Trophoblast cell (in vitro differentiated cells and primary cell): Measurements from ENCODE around the gene CCDC85C.

Source experiments
- DNase-seq, 2 donors: peaks; one replicate each; pipeline ENCODE4 v3.0.0-alpha.2; 2016
- H2AFZ ChIP-seq: 2 replicates; pipeline ENCODE4 v1.6.1; 2013; ENCODE audit warnings: low read length, moderate library complexity, mild to moderate bottlenecking; ENCODE audit not compliant: insufficient read depth, poor library complexity
- H2AK5ac ChIP-seq: 2 replicates; pipeline ENCODE4 v1.6.1; 2013; ENCODE audit warnings: mild to moderate bottlenecking, low read length
- H2BK120ac ChIP-seq: 2 replicates; pipeline ENCODE4 v1.6.1; 2013; ENCODE audit warnings: low read length, mild to moderate bottlenecking, moderate library complexity; ENCODE audit not compliant: insufficient read depth, poor library complexity
- H2BK12ac ChIP-seq: 2 replicates; pipeline ENCODE4 v1.6.1; 2013; ENCODE audit warnings: mild to moderate bottlenecking, low read length, moderate library complexity
- H2BK5ac ChIP-seq: 2 replicates; pipeline ENCODE4 v1.6.1; 2013; ENCODE audit warnings: low read length, low read depth, moderate library complexity, mild to moderate bottlenecking; ENCODE audit not compliant: poor library complexity
- H3K14ac ChIP-seq: 2 replicates; pipeline ENCODE4 v1.6.1; 2013; ENCODE audit warnings: mild to moderate bottlenecking, low read length
- H3K18ac ChIP-seq: 2 replicates; pipeline ENCODE4 v1.6.1; 2013; ENCODE audit warnings: mild to moderate bottlenecking, low read length
- H3K23ac ChIP-seq: 2 replicates; pipeline ENCODE4 v1.6.1; 2013; ENCODE audit warnings: low read length
- H3K27ac ChIP-seq: 2 replicates; pipeline ENCODE4 v1.5.1; 2013; ENCODE audit warnings: low read depth, mild to moderate bottlenecking, inconsistent platforms, low read length, moderate library complexity
- H3K27me3 ChIP-seq: 2 replicates; pipeline ENCODE4 v1.6.1; 2013; ENCODE audit warnings: inconsistent platforms, mild to moderate bottlenecking, low read length, moderate library complexity; ENCODE audit not compliant: insufficient read depth
- H3K36me3 ChIP-seq, 2 experiments: 1 replicate in 1 of 2; 2 replicates in 1 of 2; pipeline ENCODE4 v1.6.1; 2013; ENCODE audit warnings: low read length in 2 of 2, mild to moderate bottlenecking in 2 of 2, moderate library complexity in 1 of 2; ENCODE audit not compliant: insufficient read depth in 2 of 2, control insufficient read depth in 1 of 2
- H3K4ac ChIP-seq: 2 replicates; pipeline ENCODE4 v1.6.1; 2013; ENCODE audit warnings: low read depth, mild to moderate bottlenecking, low read length, moderate library complexity
- H3K4me1 ChIP-seq, 2 experiments: 1 replicate in 1 of 2; 2 replicates in 1 of 2; pipeline ENCODE4 v1.6.1; 2013; ENCODE audit warnings: low read length in 2 of 2, mild to moderate bottlenecking in 2 of 2, moderate library complexity in 1 of 2; ENCODE audit not compliant: insufficient read depth in 2 of 2, control insufficient read depth in 1 of 2
- H3K4me2 ChIP-seq: 2 replicates; pipeline ENCODE4 v1.6.1; 2013; ENCODE audit warnings: inconsistent platforms, mild to moderate bottlenecking, low read length, moderate library complexity
- H3K4me3 ChIP-seq: 2 replicates; pipeline ENCODE4 v1.5.1; 2013; ENCODE audit warnings: mild to moderate bottlenecking, low read depth, low read length, inconsistent platforms
- H3K79me1 ChIP-seq: one replicate; pipeline ENCODE4 v1.6.1; 2013; ENCODE audit warnings: low read length
- H3K79me2 ChIP-seq: 2 replicates; pipeline ENCODE4 v1.6.1; 2013; ENCODE audit warnings: low read length, mild to moderate bottlenecking; ENCODE audit not compliant: control insufficient read depth, insufficient read depth, poor library complexity
- H3K9ac ChIP-seq: 2 replicates; pipeline ENCODE4 v1.6.1; 2013; ENCODE audit warnings: mild to moderate bottlenecking, low read length
- H3K9me3 ChIP-seq: 2 replicates; pipeline ENCODE4 v1.6.1; 2013; ENCODE audit warnings: low read depth, mild to moderate bottlenecking, control low read depth, inconsistent platforms, low read length; ENCODE audit not compliant: insufficient read depth
- H4K12ac ChIP-seq: 2 replicates; pipeline ENCODE4 v1.6.1; 2013; ENCODE audit warnings: low read depth, mild to moderate bottlenecking, low read length, moderate library complexity
- H4K8ac ChIP-seq: 2 replicates; pipeline ENCODE4 v1.6.1; 2013; ENCODE audit warnings: low read depth, mild to moderate bottlenecking, low read length, moderate library complexity
- H4K91ac ChIP-seq: one replicate; pipeline ENCODE4 v1.6.1; 2013; ENCODE audit warnings: low read depth, mild to moderate bottlenecking, low read length, moderate library complexity
- WGBS: extraction: QIAGEN DNeasy Blood & Tissue Kit; methylation state at CpG from one replicate; pipeline ENCODE4 v1.1.7; 2013; ENCODE audit warnings: missing lambda C conversion rate; ENCODE audit not compliant: insufficient read length, insufficient coverage; ENCODE audit errors: extremely low coverage; 5-methylcytosine and 5-hydroxymethylcytosine counted together

Gene CCDC85C

DNA sequence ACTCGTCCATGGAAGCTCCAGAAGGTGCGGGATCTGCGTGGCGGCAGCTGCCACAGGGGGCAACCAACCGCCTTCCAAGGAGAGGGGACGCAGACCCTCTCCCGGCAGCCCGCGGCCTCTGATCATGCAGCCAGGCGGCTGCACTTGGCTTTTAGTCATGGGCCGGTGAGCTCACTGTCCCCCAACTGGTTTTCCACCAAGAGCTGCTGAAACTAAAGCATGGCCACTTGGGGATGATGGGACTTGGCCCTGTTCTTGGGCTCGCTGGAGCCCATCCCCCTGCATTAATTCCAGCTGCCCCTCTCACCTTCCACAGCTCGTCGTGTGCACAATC is 39.1 kb downstream of the CCDC85C start:
- H4K12ac ChIP-seq, result no peak overlapping the region
- no peak overlapping the region for H3K9ac ChIP-seq
- no peak overlapping the region for H3K18ac ChIP-seq
- peaks cover 12% of the 10 kb centered on the region for H3K79me2 ChIP-seq
- H2AK5ac ChIP-seq, result no peak overlapping the region
- no peaks in the 10 kb centered on the region for H3K79me1 ChIP-seq
- H2BK12ac ChIP-seq, result no peak overlapping the region
- H3K36me3 ChIP-seq, result no peaks in the 10 kb centered on the region
- H3K23ac ChIP-seq, result no peak overlapping the region
- peaks cover 12 to 14% of the 10 kb centered on the region in 2 experiments for H3K4me1 ChIP-seq
- no peaks in the 10 kb centered on the region for H3K27me3 ChIP-seq
- H3K14ac ChIP-seq, result no peak overlapping the region
- H3K9me3 ChIP-seq, result peaks cover 2% of the 10 kb centered on the region
- DNase-seq, result no peak
- no peak overlapping the region for H4K91ac ChIP-seq
- H2BK5ac ChIP-seq, result no peak overlapping the region
- no CpG with 5 or more reads among the region's 14 CpGs for WGBS
- no peak overlapping the region for H3K4me2 ChIP-seq
- H2BK120ac ChIP-seq, result no peak overlapping the region
- H3K4me3 ChIP-seq, result no peak overlapping the region
- H3K4ac ChIP-seq, result peak overlapping the region; percentile 10
- H3K27ac ChIP-seq, result no peak overlapping the region
- no peak overlapping the region for H4K8ac ChIP-seq
- H2AFZ ChIP-seq, result no peak overlapping the region

- Histone ChIP-seq H3K79me1 (no peaks in the 10 kb centered on the region), H3K27ac (no peak overlapping the region), H3K4ac (peak overlapping the region; percentile 10), H3K27me3 (no peaks in the 10 kb centered on the region), H2BK12ac (no peak overlapping the region), H3K36me3 (no peaks in the 10 kb centered on the region), H2AFZ (no peak overlapping the region), H3K18ac (no peak overlapping the region), H3K23ac (no peak overlapping the region), H3K4me2 (no peak overlapping the region), H3K9me3 (peaks cover 2% of the 10 kb centered on the region), H4K12ac (no peak overlapping the region), H4K8ac (no peak overlapping the region), H4K91ac (no peak overlapping the region), H2AK5ac (no peak overlapping the region), H3K4me3 (no peak overlapping the region), H3K9ac (no peak overlapping the region), H2BK5ac (no peak overlapping the region), H3K4me1 (peaks cover 12 to 13% of the 10 kb centered on the region in 2 experiments), H2BK120ac (no peak overlapping the region), H3K14ac (no peak overlapping the region), H3K79me2 (peaks cover 10% of the 10 kb centered on the region)
- DNase-seq, result no peak
- no CpG with 5 or more reads among the region's 11 CpGs for WGBS
These were observed 39.6 kb downstream of the CCDC85C start for GRCh38 chr14:99564256-99564925.

DNA sequence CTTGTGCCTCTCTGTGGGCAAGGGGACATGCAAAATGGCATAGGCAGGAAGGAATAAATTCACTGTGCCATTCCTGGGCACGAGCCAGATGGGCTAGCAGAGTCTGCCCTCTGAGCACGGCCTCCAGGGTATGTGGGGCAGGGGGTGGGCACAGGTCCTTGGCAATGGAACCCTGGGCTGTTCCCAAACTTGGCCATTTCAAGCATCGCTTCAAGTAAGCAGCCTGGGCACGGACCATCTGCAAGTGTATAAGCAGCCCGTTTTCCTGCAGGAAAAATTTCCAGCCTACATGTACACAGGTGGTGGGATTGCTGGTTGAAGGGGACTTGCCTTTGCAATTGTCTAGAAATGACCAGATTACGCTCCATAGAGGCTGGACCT is 40.3 kb downstream of the CCDC85C start:
- Histone ChIP-seq H3K9me3 (peaks cover 2% of the 10 kb centered on the region), H3K14ac (no peak overlapping the region), H3K18ac (peak overlapping the region; percentile 36), H3K4ac (no peak overlapping the region), H3K36me3 (no peaks in the 10 kb centered on the region), H3K4me2 (no peak overlapping the region), H3K79me1 (no peaks in the 10 kb centered on the region), H3K27me3 (no peaks in the 10 kb centered on the region), H4K91ac (no peak overlapping the region), H4K12ac (no peak overlapping the region), H2BK120ac (no peak overlapping the region), H3K23ac (no peak overlapping the region), H2AK5ac (no peak overlapping the region), H3K79me2 (peaks cover 7% of the 10 kb centered on the region), H3K9ac (no peak overlapping the region), H4K8ac (no peak overlapping the region), H2BK12ac (no peak overlapping the region), H2AFZ (no peak overlapping the region), H3K4me1 (peaks cover 12 to 13% of the 10 kb centered on the region in 2 experiments), H2BK5ac (no peak overlapping the region), H3K4me3 (no peak overlapping the region), H3K27ac (no peak overlapping the region)
- DNase-seq, result no peak
- no CpG with 5 or more reads among the region's 6 CpGs for WGBS

GRCh38 chr14:99562856-99563748 is 40.9 kb downstream of the CCDC85C start:
- no peak overlapping the region for H3K4me2 ChIP-seq
- no peak overlapping the region for H3K4me3 ChIP-seq
- no peak overlapping the region for H3K14ac ChIP-seq
- H2BK120ac ChIP-seq, result no peak overlapping the region
- no peaks in the 10 kb centered on the region for H3K79me1 ChIP-seq
- no peak overlapping the region for H4K91ac ChIP-seq
- DNase-seq, result peak; percentile 90 to 94
- H3K9me3 ChIP-seq, result peaks cover 2% of the 10 kb centered on the region
- peaks cover 11 to 12% of the 10 kb centered on the region in 2 experiments for H3K4me1 ChIP-seq
- no peak overlapping the region for H2AK5ac ChIP-seq
- WGBS, result no CpG with 5 or more reads among the region's 23 CpGs
- no peak overlapping the region for H4K12ac ChIP-seq
- no peak overlapping the region for H4K8ac ChIP-seq
- no peaks in the 10 kb centered on the region for H3K27me3 ChIP-seq
- no peak overlapping the region for H3K23ac ChIP-seq
- H2BK12ac ChIP-seq, result no peak overlapping the region
- no peak overlapping the region for H3K27ac ChIP-seq
- H2AFZ ChIP-seq, result no peak overlapping the region
- H3K18ac ChIP-seq, result peak overlapping the region; percentile 36
- no peak overlapping the region for H3K9ac ChIP-seq
- H2BK5ac ChIP-seq, result no peak overlapping the region
- peaks cover 6% of the 10 kb centered on the region for H3K79me2 ChIP-seq
- peak overlapping the region; percentile 22 for H3K4ac ChIP-seq
- no peaks in the 10 kb centered on the region for H3K36me3 ChIP-seq
